Astrocyte of the cerebellum (primary cell): ENCODE measurements around the gene IQGAP3.

Source experiments
- DNase-seq: peaks from one replicate; pipeline ENCODE4 v3.0.0-alpha.2; 2011; ENCODE audit warnings: low read depth
- H3K4me3 ChIP-seq: 2 replicates; pipeline ENCODE4 v1.5.1; 2011; ENCODE audit warnings: mild to moderate bottlenecking, low read depth, low read length, moderate library complexity
- in situ Hi-C: cut with HindIII; loops from 2 replicates; pipeline ENCODE4 v1.10.0; 2017; ENCODE audit warnings: low sequenced_read_pairs
- TF ChIP-seq, protein P1 (sequence below): IDR thresholded peaks from 2 replicates; pipeline ENCODE4 v1.5.1; 2012; ENCODE audit warnings: low read length, low read depth, moderate library complexity, mild to moderate bottlenecking; ENCODE audit errors: missing control alignments

The IQGAP3 gene

DNA sequence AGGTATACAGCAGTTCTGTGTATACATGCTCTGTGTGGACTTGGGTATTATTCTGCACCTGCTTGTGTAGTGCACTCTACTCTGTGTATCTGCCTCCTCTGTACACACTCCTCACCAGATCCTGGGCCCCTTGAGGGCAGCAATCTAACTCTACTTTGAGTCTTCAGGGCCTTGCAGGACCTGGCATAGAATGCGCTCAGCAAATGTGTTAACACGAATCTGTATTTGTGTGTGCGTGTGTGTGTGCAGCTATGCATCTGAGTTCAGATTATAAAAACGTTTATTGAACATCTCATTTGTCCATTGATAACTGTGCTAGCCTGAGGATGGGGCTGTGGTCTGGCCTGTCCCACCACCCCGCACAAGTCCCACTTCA is 67.9 kb downstream of the IQGAP3 start:
- TF ChIP-seq, protein P1, sequence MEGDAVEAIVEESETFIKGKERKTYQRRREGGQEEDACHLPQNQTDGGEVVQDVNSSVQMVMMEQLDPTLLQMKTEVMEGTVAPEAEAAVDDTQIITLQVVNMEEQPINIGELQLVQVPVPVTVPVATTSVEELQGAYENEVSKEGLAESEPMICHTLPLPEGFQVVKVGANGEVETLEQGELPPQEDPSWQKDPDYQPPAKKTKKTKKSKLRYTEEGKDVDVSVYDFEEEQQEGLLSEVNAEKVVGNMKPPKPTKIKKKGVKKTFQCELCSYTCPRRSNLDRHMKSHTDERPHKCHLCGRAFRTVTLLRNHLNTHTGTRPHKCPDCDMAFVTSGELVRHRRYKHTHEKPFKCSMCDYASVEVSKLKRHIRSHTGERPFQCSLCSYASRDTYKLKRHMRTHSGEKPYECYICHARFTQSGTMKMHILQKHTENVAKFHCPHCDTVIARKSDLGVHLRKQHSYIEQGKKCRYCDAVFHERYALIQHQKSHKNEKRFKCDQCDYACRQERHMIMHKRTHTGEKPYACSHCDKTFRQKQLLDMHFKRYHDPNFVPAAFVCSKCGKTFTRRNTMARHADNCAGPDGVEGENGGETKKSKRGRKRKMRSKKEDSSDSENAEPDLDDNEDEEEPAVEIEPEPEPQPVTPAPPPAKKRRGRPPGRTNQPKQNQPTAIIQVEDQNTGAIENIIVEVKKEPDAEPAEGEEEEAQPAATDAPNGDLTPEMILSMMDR: no peak
- DNase-seq: no peak
- in situ Hi-C loops: no loop called here
- peak overlapping the region; percentile 25 for H3K4me3 ChIP-seq

- no peak overlapping the region for H3K4me3 ChIP-seq
- in situ Hi-C loops: no loop called here
- TF ChIP-seq, protein P1: no peak
- no peak for DNase-seq
Measured at GRCh38 chr1:156503698-156504437, 68.5 kb downstream of the IQGAP3 start.

DNA sequence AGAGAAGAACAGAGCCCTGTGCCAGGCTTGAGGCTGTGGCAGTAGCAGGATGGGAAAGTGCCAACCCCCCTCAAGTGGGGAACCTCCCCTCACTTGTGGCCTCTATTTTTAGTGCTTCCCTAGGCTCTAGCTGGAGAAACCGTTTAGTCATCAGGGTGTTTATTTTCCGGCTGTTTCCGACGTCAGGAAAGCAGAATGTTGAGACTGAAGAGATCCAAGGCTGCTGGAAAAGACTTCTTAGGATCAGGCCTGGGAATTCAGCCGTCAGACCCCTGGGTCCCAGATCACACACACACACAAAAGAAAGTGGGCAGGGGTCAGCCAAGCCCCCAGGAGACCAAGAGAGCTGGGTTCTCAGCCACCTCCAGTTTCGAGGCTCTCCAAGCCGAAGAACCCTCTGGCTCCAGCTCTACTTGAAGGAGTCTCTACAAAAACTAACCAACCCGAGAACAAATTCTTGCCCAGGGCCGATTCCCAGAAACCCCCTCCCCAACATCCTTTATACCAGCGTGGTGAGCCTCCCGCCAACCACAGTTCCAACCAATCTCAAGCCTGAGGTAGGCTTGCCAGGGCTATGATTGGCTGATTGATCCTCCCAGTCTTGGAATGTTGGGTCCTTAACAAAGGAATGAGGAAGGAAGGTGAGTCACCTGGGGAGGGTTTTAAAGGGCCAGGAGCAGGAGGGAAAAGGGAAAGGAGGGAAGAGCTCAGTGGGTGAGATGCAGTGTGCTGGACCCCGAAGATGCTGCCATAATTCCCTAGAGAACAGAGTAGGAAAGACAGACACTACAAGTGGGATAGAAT is 69.3 kb downstream of the IQGAP3 start:
- in situ Hi-C loops: no loop called here
- DNase-seq: peak; percentile 72
- TF ChIP-seq, protein P1: no peak
- no peak overlapping the region for H3K4me3 ChIP-seq

DNA sequence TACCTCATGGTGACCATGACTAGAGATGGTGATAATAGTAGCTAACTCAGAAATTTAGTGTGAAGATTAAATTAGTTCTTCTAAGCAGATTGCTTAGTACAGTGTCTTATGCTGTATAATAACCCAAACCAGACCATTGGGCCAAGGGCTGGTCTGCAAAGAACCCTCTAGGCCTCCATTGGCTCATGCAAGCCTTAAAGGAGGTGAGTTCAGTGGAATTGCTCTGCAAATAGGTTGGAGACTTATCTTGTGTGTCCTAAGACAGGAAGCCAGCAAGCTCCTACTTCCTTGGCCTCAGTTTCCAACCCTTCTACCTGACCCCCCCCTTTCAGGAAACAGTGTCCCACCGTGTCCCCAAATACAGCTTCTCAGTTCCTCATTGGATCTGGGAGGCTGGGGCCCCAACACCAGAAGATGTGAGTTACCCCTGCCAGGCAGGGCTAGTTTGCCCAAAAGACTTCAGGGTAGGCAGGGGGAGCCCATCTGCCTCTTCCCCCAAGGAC is 69.9 kb downstream of the IQGAP3 start:
- TF ChIP-seq, protein P1: no peak
- in situ Hi-C loops: no loop called here
- DNase-seq: no peak
- H3K4me3 ChIP-seq: no peak overlapping the region

DNA sequence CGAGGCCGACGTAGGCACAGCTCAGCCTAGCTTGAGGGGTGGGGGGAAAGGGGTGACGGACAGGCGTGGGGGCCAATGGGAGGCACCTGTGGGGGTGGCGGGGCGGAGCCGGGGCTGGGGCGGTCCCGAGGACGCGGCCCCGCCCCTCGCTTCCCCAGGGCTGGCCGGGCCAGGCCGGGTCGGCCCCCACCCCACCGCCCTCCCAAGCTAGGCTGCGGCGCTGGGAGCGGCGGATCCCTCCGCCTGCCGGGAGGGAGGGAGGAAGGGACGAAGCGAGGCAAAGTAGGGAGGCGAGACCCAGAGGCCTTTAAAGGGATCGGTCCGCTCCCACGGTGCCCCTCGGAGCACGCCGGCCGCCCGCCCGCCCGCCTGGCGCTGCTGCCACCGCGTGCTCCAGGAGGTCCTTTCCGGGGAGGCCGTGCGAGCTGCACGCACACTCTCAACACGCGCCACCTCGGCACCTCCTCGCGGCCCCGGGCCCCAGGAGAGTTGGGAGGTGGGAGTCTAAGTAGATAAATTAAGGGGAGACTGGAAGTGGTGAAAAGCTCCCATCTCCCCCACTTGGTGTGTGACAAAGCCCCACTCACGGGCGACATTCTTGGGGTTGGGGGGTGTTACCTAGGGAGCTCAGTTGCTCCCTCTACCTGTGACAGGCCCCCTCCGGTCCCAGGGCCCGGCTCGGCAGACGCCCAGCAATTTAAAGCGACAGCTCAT is 71.4 kb downstream of the IQGAP3 start:
- in situ Hi-C loops: no loop called here
- DNase-seq: peak; percentile 89
- H3K4me3 ChIP-seq: peak overlapping the region; percentile 61
- TF ChIP-seq, protein P1: peak; percentile 52

DNA sequence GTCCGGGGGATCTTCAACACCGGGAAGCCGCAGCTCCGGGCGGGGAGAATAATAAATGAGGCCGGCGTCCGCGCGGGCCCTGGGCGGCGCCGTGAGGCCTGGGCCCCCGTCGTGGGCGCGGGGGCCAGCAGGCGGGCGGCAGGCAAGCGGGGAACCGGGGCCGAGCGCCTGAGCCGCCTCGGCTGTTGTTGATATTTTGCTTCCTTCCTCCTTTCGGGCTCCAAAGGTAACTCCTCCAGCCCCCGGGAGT is 71.9 kb downstream of the IQGAP3 start, which contains the start of gene MEF2D:
Gene MEF2D (minus strand): TSS at position 233 of the 250 bp plus-strand sequence. CDS start 17,483 bp downstream, outside the sequence.
- in situ Hi-C loops: no loop called here
- DNase-seq: no peak
- peak within 1 kb of the TSS; percentile 61 for H3K4me3 ChIP-seq
- TF ChIP-seq, protein P1: no peak
